Measurements from ENCODE around the gene GTPBP4. TPM values are rescaled to one million over a fixed set of nuclear protein-coding genes. Genes with fewer than 3 reads are reported as not detected.
A peak's percentile ranks its signal among the peaks of the same experiment; 100 is the strongest.
"Not testable (repeated sequence)": the region's sequence is repeated elsewhere in the genome, so short reads cannot be mapped to it uniquely, and the experiment has no call there.

The GTPBP4 gene
- total RNA-seq, 1 donor from 2014 or later: 202 TPM

DNA sequence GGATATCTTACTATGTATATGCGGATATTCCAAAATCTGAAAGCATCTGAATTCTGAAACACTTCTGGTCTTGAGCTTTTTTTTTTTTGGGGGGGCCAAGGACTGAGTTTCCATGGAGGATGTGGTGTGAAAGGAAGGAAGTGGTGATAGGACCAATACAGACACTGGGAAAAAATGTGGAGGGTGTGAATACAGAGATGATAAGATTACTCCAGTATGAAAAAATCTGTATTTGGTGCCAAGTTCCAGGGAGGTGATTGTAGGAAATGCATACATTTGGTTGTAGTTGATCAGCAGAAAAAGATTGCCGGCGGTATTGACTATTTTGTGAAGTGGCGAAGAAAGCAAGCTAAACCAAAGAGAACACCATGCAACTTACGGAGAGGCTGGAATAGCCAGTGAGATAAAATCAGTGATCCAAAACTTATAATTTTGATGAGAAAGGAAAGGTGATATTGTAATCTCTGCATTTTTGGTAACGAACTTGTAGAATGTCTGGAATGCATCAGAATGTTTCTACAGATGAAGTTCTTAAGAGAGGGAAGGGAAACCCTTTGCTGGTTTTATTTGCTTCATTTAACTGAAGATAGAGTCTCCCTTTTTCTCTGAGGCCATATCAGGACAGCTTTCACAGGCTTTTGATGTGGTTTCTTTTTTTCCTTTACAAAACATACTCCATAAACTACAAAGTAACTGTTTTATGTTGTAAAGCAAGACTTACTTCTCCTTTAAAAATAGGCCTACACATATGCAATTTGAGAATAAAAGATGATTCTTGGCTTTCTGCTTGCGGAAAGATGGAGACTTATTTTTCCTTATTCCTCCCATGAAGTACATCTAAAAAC, 73.9 kb downstream of the GTPBP4 start:
- H3K36me3 Mint-ChIP-seq (ENCODE audit: low read depth): peaks cover 28% of the 10 kb centered on the region
- intact Hi-C loops (cut with micrococcal nuclease): loop anchor here (1.0 kb wide), 1 partner anchor 9 kb away; no protein-coding TSS in a partner anchor
- DNase-seq (ENCODE audit: low spot score): no peak
- H3K4me1 Mint-ChIP-seq (ENCODE audit: low read depth): peaks cover 75% of the 10 kb centered on the region
- H3K9me3 Mint-ChIP-seq: no peaks in the 10 kb centered on the region
- H3K4me3 Mint-ChIP-seq: peak overlapping the region; percentile 59
- H3K27me3 Mint-ChIP-seq (ENCODE audit: insufficient read depth): no peaks in the 10 kb centered on the region
- peak overlapping the region; percentile 80 for H3K27ac Mint-ChIP-seq

DNA sequence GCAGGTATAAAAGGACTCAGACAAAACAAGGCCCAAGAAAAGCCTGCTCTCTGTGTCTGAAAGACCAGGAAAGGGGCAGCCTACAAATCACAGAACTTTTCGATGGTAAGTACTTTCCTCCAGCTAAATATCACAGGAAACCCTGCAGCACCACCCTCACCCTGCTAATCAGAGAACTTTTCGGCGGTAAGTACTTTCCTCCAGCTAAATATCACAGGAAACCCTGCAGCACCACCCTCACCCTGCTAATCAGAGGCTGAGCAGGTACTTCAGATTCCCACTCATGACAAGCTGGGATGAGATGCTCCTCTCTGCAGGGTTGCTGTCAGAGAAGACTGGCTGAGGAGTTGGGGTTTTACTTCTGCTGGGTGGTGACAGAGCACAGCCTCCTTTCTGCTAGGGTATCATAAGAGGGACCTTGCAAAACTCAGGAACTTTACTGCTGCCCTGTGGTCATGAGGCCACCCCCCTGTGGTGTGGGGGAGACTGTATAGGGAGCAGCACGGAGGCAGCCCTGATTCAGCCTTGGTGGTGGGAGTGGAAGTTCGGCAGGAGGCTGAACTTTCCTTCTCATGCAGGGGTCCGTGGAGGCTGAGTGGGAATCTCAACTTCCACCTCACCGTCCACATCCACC, 75.1 kb downstream of the GTPBP4 start:
- Mint-ChIP-seq H3K27ac (peak overlapping the region; percentile 80), H3K4me3 (peak overlapping the region; percentile 59), H3K9me3 (no peaks in the 10 kb centered on the region), H3K4me1 (ENCODE audit: low read depth) (peaks cover 75% of the 10 kb centered on the region), H3K27me3 (ENCODE audit: insufficient read depth) (no peaks in the 10 kb centered on the region), H3K36me3 (ENCODE audit: low read depth) (peaks cover 23% of the 10 kb centered on the region)
- DNase-seq (ENCODE audit: low spot score): peak; percentile 11
- intact Hi-C loops (cut with micrococcal nuclease): no loop called here

DNA sequence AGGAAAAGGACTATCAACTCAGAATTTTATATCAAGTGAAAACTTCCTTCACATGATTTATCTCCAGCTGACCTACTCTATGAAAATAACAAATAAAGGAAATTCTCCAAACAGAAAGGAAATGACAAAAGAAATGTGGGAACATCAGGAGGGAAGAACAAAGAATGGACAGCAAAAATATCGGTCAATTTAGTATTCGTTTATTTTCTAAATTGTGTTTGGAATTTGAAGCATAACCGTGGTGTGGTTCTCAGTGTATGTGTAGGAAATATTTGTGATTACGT, 76.7 kb downstream of the GTPBP4 start:
- intact Hi-C loops (cut with micrococcal nuclease): no loop called here
- peaks cover 79% of the 10 kb centered on the region for H3K4me1 Mint-ChIP-seq (ENCODE audit: low read depth)
- H3K9me3 Mint-ChIP-seq: no peaks in the 10 kb centered on the region
- no peak overlapping the region for H3K27ac Mint-ChIP-seq
- no peaks in the 10 kb centered on the region for H3K27me3 Mint-ChIP-seq (ENCODE audit: insufficient read depth)
- DNase-seq (ENCODE audit: low spot score): no peak
- peaks cover 21% of the 10 kb centered on the region for H3K36me3 Mint-ChIP-seq (ENCODE audit: low read depth)
- no peak overlapping the region for H3K4me3 Mint-ChIP-seq

DNA sequence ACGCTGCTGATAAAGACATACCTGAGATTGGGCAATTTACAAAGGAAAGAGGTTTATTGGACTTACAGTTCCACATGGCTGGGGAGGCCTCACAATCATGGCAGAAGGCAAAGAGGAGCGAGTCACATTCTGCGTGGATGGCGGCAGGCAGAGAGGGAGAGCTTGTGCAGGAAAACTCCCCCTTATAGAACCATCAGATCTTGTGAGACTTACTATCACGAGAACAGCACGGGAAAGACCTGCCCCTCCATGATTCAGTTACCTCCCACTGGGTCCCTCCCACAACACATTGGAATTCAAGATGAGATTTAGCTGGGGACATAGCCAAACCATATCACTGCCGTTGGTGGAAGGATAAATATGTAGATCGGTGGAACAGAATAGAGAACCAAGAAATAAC, 78.5 kb downstream of the GTPBP4 start:
- intact Hi-C loops (cut with micrococcal nuclease); H3K27me3 Mint-ChIP-seq (ENCODE audit: insufficient read depth); DNase-seq (ENCODE audit: low spot score); H3K9me3 Mint-ChIP-seq; H3K4me3 Mint-ChIP-seq; H3K27ac Mint-ChIP-seq: not testable (repeated sequence)
- peaks cover 69% of the 10 kb centered on the region for H3K4me1 Mint-ChIP-seq (ENCODE audit: low read depth)
- peaks cover 18% of the 10 kb centered on the region for H3K36me3 Mint-ChIP-seq (ENCODE audit: low read depth)

DNA sequence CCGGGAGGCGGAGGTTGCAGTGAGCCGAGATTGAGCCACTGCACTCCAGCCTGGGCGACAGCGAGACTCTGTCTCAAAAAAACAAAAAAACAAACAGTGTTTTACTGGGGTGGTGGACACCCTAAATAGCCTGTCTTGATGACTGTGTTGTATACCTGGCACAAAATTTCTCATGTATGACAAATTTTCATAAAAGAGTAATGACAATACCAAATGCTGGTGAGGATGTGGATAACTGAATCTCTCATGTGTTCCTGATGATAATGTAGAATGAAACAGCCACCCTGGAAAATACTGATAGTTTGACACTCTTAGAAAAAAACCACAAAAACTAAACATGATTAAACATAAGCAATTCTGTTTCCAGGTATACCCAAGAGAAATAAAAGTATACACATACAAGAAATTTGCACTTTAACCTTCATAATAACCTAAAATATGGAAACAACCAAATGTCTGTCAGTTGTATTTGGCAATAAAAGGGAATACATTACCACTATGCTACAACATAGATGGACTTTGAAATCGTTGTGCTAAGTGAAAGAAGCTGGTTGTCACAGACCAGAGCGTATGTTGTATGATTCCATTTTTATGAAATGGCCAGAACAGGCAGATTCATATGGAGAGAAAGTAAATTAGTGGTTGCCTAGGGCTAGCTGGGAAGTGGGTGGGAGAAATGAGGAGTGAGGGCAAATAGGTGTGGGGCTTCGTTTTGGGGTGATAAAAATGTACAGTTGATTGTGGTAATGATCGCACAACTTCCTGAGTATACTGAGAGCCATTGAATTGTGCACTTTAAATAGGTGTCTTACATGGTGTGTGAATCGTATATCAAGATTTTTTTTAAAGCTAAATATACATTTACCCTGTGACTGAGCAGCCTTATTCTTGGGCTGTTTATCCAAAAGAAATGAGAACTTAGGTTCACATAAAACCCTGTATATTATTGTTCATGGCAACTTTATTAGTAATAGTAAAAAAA, 80.4 kb downstream of the GTPBP4 start:
- peaks cover 18% of the 10 kb centered on the region for H3K36me3 Mint-ChIP-seq (ENCODE audit: low read depth)
- peak overlapping the region; percentile 33 for H3K27ac Mint-ChIP-seq
- H3K4me1 Mint-ChIP-seq (ENCODE audit: low read depth): peaks cover 50% of the 10 kb centered on the region

More for the DNA sequence above, 80.4 kb downstream of the GTPBP4 start:
- no peak for DNase-seq (ENCODE audit: low spot score)
- intact Hi-C loops (cut with micrococcal nuclease): loop anchor here (2.0 kb wide), 1 partner anchor 26 kb away; no protein-coding TSS in a partner anchor
- Mint-ChIP-seq H3K4me3 (no peak overlapping the region), H3K9me3 (no peaks in the 10 kb centered on the region), H3K27me3 (ENCODE audit: insufficient read depth) (no peaks in the 10 kb centered on the region)

Other genes with a start within 250 kb of the GTPBP4 start
- gene LARP4B, start 56.7 kb upstream of the GTPBP4 start, total RNA-seq: 172 and 174 TPM in 2 replicates
- gene IDI2, start 37.4 kb downstream of the GTPBP4 start, total RNA-seq: not detected in 2 replicates
- gene IDI1, start 60.7 kb downstream of the GTPBP4 start, total RNA-seq: 76.0 and 78.9 TPM in 2 replicates
- 19.9 and 21.1 TPM in 2 replicates for gene WDR37, start 68.0 kb downstream of the GTPBP4 start, total RNA-seq